Stimulated activated CD4-positive, alpha-beta T cell treated with anti-CD3 and anti-CD28 coated beads, Interleukin-2, amount 100 ng/mL, for 24 hours (primary cell): ENCODE results near the gene CD248.
"Not testable (repeated sequence)": the region's sequence is repeated elsewhere in the genome, so short reads cannot be mapped to it uniquely, and the experiment has no call there.

Experiments used
- DNase-seq, 2 donors: peaks; one replicate each; pipeline ENCODE4 v3.0.0-alpha.2; 2020

The CD248 gene

GRCh38 chr11:66311965-66312548 lies 4.8 kb downstream of the CD248 start:
- DNase-seq = peak; percentile 87 to 95

- no peak for DNase-seq
These were observed 5.3 kb downstream of the CD248 start for GRCh38 chr11:66311470-66311964.

GRCh38 chr11:66310803-66311440 lies 5.9 kb downstream of the CD248 start:
- not testable (repeated sequence) for DNase-seq

GRCh38 chr11:66310324-66310723 lies 6.5 kb downstream of the CD248 start:
- DNase-seq = no peak

GRCh38 chr11:66309475-66309874 lies 7.4 kb downstream of the CD248 start:
- no peak for DNase-seq

GRCh38 chr11:66302656-66303055 lies 14.2 kb downstream of the CD248 start:
- DNase-seq = no peak

- DNase-seq = no peak
These were observed 17.7 kb downstream of the CD248 start for GRCh38 chr11:66299186-66299585.

GRCh38 chr11:66297610-66298009 lies 19.2 kb downstream of the CD248 start:
- no peak for DNase-seq

- DNase-seq = no peak
These were observed 21.9 kb downstream of the CD248 start for GRCh38 chr11:66294626-66295620.

GRCh38 chr11:66293777-66294625 lies 22.8 kb downstream of the CD248 start:
- DNase-seq = no peak

GRCh38 chr11:66293352-66293751 lies 23.5 kb downstream of the CD248 start:
- no peak for DNase-seq

GRCh38 chr11:66292543-66293332 lies 24.1 kb downstream of the CD248 start:
- no peak for DNase-seq

- peak in 1 of 2 donors; percentile 50 for DNase-seq
These were observed 24.9 kb downstream of the CD248 start, which contains the start of gene TMEM151A for GRCh38 chr11:66291706-66292542. Gene TMEM151A, plus strand, starts transcription at chr11:66291894. Its CDS starts 120 bp downstream, at chr11:66292014.

GRCh38 chr11:66291303-66291705 lies 25.5 kb downstream of the CD248 start:
- DNase-seq = no peak

GRCh38 chr11:66290330-66290621 lies 26.6 kb downstream of the CD248 start:
- no peak for DNase-seq

- DNase-seq = peak; percentile 87 to 88
These were observed 27.1 kb downstream of the CD248 start for GRCh38 chr11:66289548-66290329.

GRCh38 chr11:66288671-66289547 lies 27.9 kb downstream of the CD248 start, which contains the start of gene YIF1A:
Gene YIF1A, minus strand, starts transcription at chr11:66289143. Its CDS starts 158 bp downstream, at chr11:66288985.
- peak; percentile 98 for DNase-seq

- DNase-seq = no peak
These were observed 28.8 kb downstream of the CD248 start for GRCh38 chr11:66287889-66288670.
